22Rv1 (cell line): ENCODE measurements around the gene TMEM37.

ENCODE experiments used
- H3K27ac ChIP-seq: fragments of 450-650 bp; 2 replicates; pipeline ENCODE4 v1.5.1; 2017
- CTCF ChIP-seq: fragments of 450-650 bp; IDR thresholded peaks from 2 replicates; pipeline ENCODE4 v1.5.1; 2017; ENCODE audit warnings: mild to moderate bottlenecking
- ZFX ChIP-seq: fragments of 450-650 bp; IDR thresholded peaks from 2 replicates; pipeline ENCODE4 v1.6.1; 2017; ENCODE audit warnings: antibody characterized with exemption, borderline replicate concordance

Gene TMEM37

DNA sequence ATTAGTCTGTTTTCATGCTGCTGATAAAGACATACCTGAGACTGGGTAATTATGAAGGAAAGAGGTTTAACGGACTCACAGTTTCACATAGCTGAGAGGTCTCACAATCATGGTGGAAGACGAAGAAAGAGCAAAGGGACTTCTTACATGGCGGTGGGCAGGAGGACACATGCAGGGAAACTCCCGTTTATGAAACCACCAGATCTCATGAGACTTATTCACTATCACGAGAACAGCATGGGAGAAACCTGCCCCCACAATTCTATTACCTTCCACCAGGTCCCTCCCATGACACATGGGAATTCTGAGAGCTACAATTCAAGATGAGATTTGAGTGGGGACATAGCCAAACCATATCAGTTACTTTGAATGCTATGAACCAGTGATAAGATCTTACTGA lies 48.5 kb downstream of the TMEM37 start:
- no peak overlapping the region for H3K27ac ChIP-seq
- no peak for TF ChIP-seq ZFX

- no peak overlapping the region for H3K27ac ChIP-seq
- TF ChIP-seq ZFX, result no peak
- TF ChIP-seq CTCF, result no peak
Measured at GRCh38 chr2:119480718-119481142, 49.1 kb downstream of the TMEM37 start.

- H3K27ac ChIP-seq, result no peak overlapping the region
- no peak for TF ChIP-seq ZFX
- no peak for TF ChIP-seq CTCF
Measured at GRCh38 chr2:119481501-119482455, 50.1 kb downstream of the TMEM37 start.

- no peak for TF ChIP-seq ZFX
- TF ChIP-seq CTCF, result no peak
Measured at GRCh38 chr2:119482481-119483394, 51.1 kb downstream of the TMEM37 start.

GRCh38 chr2:119483395-119483753 lies 51.7 kb downstream of the TMEM37 start:
- no peak overlapping the region for H3K27ac ChIP-seq
- TF ChIP-seq CTCF (no peak), ZFX (no peak)

More at GRCh38 chr2:119482481-119483394, 51.1 kb downstream of the TMEM37 start:
- H3K27ac ChIP-seq, result no peak overlapping the region

- no peak for TF ChIP-seq ZFX
- H3K27ac ChIP-seq, result no peak overlapping the region
Measured at GRCh38 chr2:119483896-119484718, 52.5 kb downstream of the TMEM37 start.

GRCh38 chr2:119484834-119485233 lies 53.2 kb downstream of the TMEM37 start:
- TF ChIP-seq ZFX (no peak), CTCF (no peak)
- no peak overlapping the region for H3K27ac ChIP-seq
